Peyer's patch (tissue), 4 donors: ENCODE data around the gene PPID.

ENCODE experiments used
- POLR2A ChIP-seq, 2 donors: fragments of 450-650 bp; IDR thresholded peaks; one replicate each; pipeline ENCODE4 v1.5.1; 2017; ENCODE audit warnings: antibody characterized with exemption in 2 of 2, mild to moderate bottlenecking in 2 of 2, moderate library complexity in 2 of 2
- TF ChIP-seq, protein P1 (sequence below), 6 experiments: fragments of 450-650 bp in 4 of 6; fragments of 200-600 bp in 2 of 6; sonication (generic) in 1 of 6; IDR thresholded peaks; one replicate each; pipeline ENCODE4 v1.5.1; 2017 to 2019; ENCODE audit warnings: antibody characterized with exemption in 6 of 6, mild to moderate bottlenecking in 3 of 6, moderate library complexity in 1 of 6

DNA sequence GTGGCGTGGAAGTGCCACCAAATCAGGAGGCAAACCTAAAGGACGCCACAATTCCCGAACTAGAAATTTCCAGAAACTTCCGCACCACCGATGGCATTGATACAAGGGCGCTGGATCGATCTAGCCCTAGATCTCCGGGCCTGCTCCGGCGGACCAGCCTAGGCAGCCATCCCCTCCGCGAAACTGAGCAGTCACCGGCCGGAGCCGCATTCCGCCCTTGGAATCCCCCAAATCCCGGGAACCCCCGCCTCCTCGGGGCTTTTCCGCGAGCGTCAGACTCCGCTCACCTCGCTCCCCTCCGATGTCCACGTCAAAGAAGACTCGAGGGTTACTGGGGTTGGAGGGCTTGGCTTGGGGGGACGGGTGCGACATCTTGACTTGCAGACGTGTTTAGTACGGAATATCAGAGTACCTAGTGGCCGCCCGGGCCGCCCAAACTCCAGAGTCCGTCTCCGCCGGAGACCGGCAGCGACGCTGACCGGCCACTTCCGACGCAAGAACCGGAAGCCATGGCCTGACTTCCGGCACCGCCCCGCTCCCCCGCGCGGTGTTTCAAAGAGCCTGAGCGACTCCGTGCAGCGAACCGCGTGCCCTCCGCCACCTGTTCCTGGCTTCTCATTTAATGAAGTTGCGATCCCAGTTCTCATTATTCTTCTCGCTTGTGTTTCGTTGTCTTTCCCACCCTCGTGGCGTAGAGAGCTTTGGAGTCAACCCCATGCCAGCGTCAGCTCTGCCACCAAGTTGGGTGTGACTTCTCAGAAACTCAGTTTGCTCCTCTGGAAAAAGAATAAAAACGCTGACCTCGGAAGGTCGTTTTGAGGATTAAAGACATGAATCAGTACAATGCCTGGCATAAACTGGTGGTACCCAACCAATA is at the start of gene PPID:
- TF ChIP-seq POLR2A (IDR thresholded peaks at IDR 0.05), result peak; percentile 67 to 71
- TF ChIP-seq, protein P1, sequence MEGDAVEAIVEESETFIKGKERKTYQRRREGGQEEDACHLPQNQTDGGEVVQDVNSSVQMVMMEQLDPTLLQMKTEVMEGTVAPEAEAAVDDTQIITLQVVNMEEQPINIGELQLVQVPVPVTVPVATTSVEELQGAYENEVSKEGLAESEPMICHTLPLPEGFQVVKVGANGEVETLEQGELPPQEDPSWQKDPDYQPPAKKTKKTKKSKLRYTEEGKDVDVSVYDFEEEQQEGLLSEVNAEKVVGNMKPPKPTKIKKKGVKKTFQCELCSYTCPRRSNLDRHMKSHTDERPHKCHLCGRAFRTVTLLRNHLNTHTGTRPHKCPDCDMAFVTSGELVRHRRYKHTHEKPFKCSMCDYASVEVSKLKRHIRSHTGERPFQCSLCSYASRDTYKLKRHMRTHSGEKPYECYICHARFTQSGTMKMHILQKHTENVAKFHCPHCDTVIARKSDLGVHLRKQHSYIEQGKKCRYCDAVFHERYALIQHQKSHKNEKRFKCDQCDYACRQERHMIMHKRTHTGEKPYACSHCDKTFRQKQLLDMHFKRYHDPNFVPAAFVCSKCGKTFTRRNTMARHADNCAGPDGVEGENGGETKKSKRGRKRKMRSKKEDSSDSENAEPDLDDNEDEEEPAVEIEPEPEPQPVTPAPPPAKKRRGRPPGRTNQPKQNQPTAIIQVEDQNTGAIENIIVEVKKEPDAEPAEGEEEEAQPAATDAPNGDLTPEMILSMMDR (IDR thresholded peaks at IDR 0.05), result no peak
